ENCODE data around the gene TSKS.

DNA sequence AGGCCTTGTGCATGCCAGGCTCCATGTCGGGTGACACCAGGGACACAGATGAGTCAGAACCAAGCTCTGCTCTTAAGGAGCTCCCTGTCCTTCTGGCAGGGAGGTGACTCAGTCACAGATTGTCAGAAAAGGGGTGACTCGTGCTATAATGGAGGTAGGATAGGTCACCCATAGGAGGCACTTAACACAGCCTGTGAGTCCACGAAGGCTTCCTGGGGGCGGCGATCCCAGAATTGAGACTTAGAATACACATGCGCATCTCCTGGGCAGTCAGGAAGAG lies 30.4 kb upstream of the TSKS start:
- TF ChIP-seq ZSCAN30 (tag by site-specific recombination; IDR thresholded peaks at IDR 0.05): no peak
- TF ChIP-seq ZNF140 (tag by site-specific recombination; IDR thresholded peaks at IDR 0.05): no peak
